C4-2B (cell line): Measurements from ENCODE around the gene COCH.

ENCODE experiments used
- CTCF ChIP-seq: fragments of 450-650 bp; conservative IDR thresholded peaks from 2 replicates; pipeline ENCODE4 v1.5.1; 2017; ENCODE audit warnings: mild to moderate bottlenecking
- ZFX ChIP-seq: fragments of 450-650 bp; IDR thresholded peaks from 2 replicates; pipeline ENCODE4 v1.6.1; 2017

- TF ChIP-seq CTCF (no peak), ZFX (no peak)
These were observed 24.4 kb upstream of the COCH start for GRCh38 chr14:30849983-30850382.
